GM20431 (cell line): ENCODE results near the gene DENND4A.
"Not testable (repeated sequence)": the region's sequence is repeated elsewhere in the genome, so short reads cannot be mapped to it uniquely, and the experiment has no call there.

Experiments used
- in situ Hi-C: fragments of 300-500 bp; cut with MseI, MboI; formaldehyde crosslinking; loops from one replicate; pipeline ENCODE4 v1.15.0; 2020; ENCODE audit warnings: low sequenced_read_pairs; ENCODE audit not compliant: unreplicated experiment

Gene DENND4A

GRCh38 chr15:65791335-65792137 lies 557 bp downstream of the DENND4A start:
- in situ Hi-C loops: no loop called here

GRCh38 chr15:65790694-65791334 lies 1.3 kb downstream of the DENND4A start:
- in situ Hi-C loops: no loop called here

GRCh38 chr15:65789759-65790425 lies 2.2 kb downstream of the DENND4A start:
- in situ Hi-C loops: no loop called here

DNA sequence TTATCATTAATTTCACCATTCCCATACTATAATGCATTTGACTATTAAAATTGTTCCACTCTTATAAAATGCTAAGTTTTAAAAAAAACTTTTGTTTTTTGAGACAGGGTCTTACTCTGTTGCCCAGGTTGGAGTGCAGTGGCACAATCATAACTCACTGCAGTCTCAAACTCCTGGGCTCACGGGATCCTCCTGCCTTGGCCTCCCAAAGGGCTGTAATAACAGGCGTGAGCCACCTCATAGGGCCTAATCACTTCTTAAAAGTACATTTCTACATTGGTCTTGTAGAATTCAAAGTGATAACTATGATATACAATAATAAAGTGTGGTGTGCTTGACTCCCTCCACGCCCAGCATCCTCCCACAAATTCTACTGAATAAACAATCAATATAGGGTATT lies 3.0 kb downstream of the DENND4A start:
- in situ Hi-C loops: no loop called here

GRCh38 chr15:65787260-65787659 lies 4.8 kb downstream of the DENND4A start:
- in situ Hi-C loops: no loop called here

DNA sequence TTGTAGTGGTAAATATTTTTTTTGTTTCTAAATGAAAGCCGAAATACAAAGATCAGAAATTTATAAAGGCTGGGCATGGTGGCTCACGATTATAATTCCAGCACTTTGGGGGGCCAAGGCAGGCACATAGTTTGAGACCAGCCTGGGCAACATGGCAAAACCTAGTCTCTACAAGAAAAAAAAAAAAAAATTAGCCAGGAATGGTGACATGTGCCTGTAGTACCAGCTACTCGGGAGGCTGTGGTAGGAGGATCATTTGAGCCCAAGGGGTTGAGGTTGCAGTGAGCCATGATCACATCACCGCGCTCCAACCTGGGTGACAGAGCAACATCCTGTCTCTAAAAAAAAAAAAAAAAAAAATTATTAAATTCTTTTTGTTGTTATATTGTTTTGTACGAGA lies 6.9 kb downstream of the DENND4A start:
- in situ Hi-C loops: no loop called here

- in situ Hi-C loops: no loop called here
These were observed 8.2 kb downstream of the DENND4A start for GRCh38 chr15:65783872-65784271.

DNA sequence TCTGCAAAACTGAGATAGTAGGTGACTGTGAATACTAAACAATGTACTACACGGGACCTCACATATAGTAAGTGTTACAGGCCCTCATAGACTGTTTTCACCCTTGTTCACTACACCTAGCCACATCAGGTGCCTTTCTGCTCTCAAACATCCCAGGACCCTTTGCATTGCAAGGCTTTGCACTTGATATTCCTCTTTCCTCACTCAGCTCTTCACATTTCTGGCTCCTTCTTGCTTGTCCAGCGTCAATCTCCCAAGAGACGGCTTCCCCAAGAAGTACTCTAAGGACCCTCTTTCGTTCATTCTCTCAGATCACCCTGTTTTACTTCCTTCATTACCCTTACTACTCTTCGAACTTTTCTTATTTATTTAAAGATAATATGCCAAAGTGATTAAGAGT lies 10.0 kb downstream of the DENND4A start:
- in situ Hi-C loops: no loop called here

DNA sequence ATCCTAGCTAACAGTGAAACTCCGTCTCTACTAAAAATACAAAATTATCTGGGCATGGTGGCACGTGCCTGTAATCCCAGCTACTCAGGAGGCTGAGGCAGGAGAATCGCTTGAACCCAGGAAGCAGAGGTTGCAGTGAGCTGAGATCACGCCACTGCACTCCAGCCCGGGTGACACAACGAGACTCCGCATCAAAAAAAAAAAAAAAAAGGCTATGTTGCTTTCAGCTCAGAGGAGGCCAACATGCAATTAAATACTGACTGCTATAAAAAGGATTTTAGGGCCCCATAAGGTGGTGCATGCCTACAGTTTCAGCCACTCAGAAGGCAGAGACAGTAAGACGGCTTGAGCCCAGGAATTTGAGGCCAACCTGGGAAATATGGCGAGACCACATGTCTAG lies 13.4 kb downstream of the DENND4A start:
- in situ Hi-C loops: not testable (repeated sequence)

GRCh38 chr15:65778269-65778668 lies 13.8 kb downstream of the DENND4A start:
- in situ Hi-C loops: no loop called here

DNA sequence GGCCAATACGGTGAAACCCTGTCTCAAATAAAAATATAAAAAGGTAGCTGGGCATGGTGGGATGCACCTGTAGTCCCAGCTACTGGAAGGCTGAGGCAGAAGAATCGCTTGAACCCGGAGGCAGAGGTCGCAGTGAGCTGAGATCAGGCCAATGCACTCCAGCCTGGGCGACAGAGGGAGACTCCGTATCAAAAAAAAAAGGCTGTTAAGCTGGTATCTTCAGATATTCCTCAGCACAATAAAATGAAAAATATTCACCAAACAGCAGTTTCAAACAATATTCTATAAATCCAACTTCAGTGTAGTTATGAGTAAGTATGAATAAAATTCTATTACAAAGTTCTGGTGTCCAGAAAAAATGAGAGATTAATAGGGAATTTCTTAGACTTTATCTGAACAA lies 14.2 kb downstream of the DENND4A start:
- in situ Hi-C loops: no loop called here

DNA sequence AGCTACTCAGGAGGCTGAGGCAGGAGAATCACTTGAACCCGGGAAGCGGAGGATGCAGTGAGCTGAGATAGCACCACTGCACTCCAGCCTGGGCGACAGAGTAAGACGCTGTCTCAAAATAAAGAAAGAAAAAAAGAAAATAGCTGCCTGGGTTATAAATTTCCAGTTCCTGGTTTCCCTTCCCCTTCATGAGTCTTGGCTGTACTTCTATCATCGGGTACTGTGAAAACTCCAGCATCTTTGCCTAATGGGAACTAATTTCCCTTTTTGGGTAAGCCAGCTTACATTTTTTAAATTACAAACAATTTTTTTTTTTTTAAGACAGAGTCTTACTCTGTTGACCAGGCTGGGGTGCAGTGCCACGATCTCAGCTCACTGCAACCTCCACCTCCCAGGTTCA lies 15.0 kb downstream of the DENND4A start:
- in situ Hi-C loops: no loop called here

- in situ Hi-C loops: no loop called here
These were observed 18.5 kb downstream of the DENND4A start for GRCh38 chr15:65773386-65774111.

DNA sequence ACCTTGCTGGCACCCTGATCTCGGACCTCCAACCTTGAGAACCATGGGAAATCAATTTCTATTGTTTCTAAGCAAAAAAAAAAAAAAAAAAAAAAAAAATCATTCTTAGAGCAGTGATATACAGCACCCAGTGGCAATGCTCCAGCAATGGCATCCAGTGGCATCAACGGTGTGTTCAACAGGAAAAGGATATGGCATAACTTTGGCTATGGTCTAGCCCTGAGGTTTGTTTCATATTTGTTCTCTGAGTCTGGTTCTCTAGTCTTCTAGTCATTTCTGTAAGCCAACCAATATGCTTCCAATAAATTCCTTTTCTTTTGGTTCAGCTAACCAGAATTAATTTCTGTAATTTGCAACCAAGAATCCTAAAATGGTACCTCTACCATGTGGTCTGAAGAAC lies 19.2 kb downstream of the DENND4A start:
- in situ Hi-C loops: no loop called here

DNA sequence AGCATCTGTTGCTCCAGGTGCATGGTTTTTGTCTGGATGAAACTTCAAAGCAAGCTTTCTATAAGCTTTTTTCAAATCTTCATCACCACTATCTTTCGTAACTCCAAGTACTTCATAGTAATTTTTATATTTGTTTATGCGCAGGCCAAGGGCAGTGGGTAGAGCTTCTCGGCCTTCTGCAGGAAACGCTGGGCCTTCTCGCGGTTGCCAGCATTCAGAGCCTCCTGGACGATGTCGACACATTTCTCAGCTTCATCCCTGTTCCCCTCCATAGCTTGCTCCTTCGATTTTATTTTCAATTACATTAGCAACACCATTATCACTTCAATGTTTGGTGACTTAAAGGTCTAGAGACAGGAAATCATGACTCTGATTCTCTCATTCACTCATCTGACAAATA lies 20.2 kb downstream of the DENND4A start:
- in situ Hi-C loops: no loop called here

- in situ Hi-C loops: no loop called here
These were observed 22.6 kb downstream of the DENND4A start for GRCh38 chr15:65769482-65769881.

GRCh38 chr15:65767895-65768294 lies 24.2 kb downstream of the DENND4A start:
- in situ Hi-C loops: no loop called here

DNA sequence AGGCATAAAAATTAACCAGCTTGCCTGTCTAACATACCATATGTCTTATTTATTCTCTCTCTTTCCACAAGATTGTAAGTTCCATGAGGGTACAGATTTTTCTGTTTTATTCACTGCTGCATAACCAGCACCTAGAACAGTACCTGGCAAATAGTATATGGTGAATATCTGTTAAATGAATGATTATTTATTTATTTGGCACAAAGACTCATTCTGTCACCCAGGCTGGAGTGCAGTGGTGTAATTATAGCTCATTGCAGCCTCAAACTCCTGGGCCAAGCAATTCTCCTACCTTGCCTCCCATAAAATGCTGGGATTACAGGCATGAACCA lies 24.9 kb downstream of the DENND4A start:
- in situ Hi-C loops: no loop called here

DNA sequence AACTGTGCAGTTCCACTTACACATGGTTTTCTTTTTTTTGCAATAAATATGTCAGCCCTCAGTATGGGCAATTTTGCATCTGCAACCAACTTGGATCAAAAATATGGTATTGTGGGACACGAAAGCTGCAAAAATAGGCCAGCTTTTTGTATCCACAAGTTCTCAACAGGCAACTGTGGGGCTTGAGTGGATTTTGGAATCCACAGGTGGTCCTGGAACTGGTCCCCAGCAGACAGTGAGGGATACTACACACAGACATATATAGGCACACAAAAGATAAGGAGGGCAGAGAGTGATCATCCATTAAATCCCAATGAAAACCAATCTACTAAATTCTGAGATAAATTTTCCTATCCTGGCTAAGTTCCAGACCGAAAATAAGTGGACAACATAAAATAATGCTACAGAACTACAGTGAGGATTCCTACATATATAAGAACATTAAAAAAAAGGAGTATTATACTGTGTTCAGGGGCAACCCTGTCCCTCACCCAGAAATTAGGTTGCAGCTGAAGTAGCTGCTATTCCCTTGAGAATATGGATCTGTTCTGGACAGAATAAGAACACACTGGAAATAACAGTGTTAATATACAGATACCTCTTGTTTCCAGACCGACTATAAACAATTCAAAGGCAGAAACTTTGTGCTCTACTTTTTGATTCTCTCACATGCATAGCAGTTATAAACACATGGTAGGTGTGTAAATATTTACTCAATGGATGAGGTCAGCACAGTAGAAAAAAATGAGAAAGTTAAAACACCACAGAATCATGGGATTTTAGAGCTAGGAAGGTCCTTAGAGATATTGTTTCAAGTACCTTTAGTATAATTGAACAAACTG lies 25.4 kb downstream of the DENND4A start:
- in situ Hi-C loops: no loop called here

DNA sequence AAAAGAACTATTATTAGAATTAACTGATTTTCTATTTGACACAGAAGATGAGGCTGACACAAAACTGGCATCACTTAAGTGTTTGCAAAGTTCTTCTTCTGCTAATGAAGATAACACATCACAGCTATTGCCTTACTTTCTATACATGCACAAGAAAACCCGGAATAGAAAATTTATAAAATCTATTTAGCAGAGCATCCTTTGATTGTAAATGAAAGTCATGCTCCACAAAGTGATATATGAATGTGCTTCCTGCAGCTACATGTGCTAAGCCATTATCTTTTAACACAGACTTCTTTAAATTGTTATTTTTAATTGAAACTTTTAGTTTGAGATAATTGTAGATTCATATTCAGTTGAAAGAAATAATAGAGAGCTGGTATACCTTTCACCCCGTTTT lies 27.0 kb downstream of the DENND4A start:
- in situ Hi-C loops: no loop called here
